B cell (primary cell): ENCODE data around the gene MYDGF. TPM values are rescaled to one million over a fixed set of nuclear protein-coding genes. Genes with fewer than 3 reads are reported as not detected.

ENCODE experiments used
- ATAC-seq: fragments of 200-7000 bp; cut with Tn5 transposase; one replicate; pipeline ENCODE4 v1.10.0; 2021; ENCODE audit warnings: low read depth, mild to moderate bottlenecking, moderate number of reproducible peaks, moderate library complexity
- CTCF ChIA-PET: fragments of 350-600 bp; sonication (Branson Sonifier 250); formaldehyde crosslinking; loops from one replicate; lab custom pipeline; 2021; ENCODE audit warnings: antibody characterized with exemption, inconsistent platforms; lab: Charles Lee
- POLR2A ChIA-PET: fragments of 350-600 bp; sonication (Branson Sonifier 250); formaldehyde crosslinking; loops from one replicate; lab custom pipeline; 2021; ENCODE audit warnings: antibody characterized with exemption; lab: Charles Lee
- DNase-seq: peaks from one replicate; pipeline ENCODE4 v3.0.0; 2013
- H2AFZ ChIP-seq: 2 replicates; pipeline ENCODE4 v1.6.1; 2012; ENCODE audit warnings: mild to moderate bottlenecking, low read depth, low read length; ENCODE audit not compliant: insufficient read depth, poor library complexity, severe bottlenecking
- H3K27ac ChIP-seq, 2 donors: 1 replicate in 1 of 2; 2 replicates in 1 of 2; pipeline ENCODE4 v1.5.1; 2012 to 2013; ENCODE audit warnings: low read length in 2 of 2, mild to moderate bottlenecking in 2 of 2, moderate library complexity in 1 of 2
- H3K27me3 ChIP-seq, 4 experiments: fragments of 200-600 bp in 1 of 4; sonication (generic) in 1 of 4; replicated peaks in 1 of 4; 1 replicate in 2 of 4; 2 replicates in 2 of 4; pipeline versions ENCODE4 v1.6.1 to v1.7.0; 2013 to 2016; ENCODE audit warnings: low read length in 3 of 4, mild to moderate bottlenecking in 2 of 4, mixed read lengths in 1 of 4, moderate library complexity in 1 of 4; ENCODE audit not compliant: insufficient read depth in 4 of 4, control insufficient read depth in 3 of 4; ENCODE audit errors: control extremely low read depth in 1 of 4
- H3K36me3 ChIP-seq, 2 experiments: replicated peaks in 1 of 2; 1 replicate in 1 of 2; 2 replicates in 1 of 2; pipeline versions ENCODE4 v1.6.1 to v1.7.1; 2013; ENCODE audit warnings: low read length in 1 of 2; ENCODE audit not compliant: insufficient read depth in 2 of 2, control insufficient read depth in 1 of 2; ENCODE audit errors: control extremely low read depth in 1 of 2, extremely low read depth in 1 of 2
- H3K4me1 ChIP-seq, 2 donors: fragments of 200-600 bp in 1 of 2; sonication (generic) in 1 of 2; 1 replicate in 1 of 2; 2 replicates in 1 of 2; pipeline versions ENCODE4 v1.5.1 to v1.6.1; 2013 to 2017; ENCODE audit warnings: low read length in 2 of 2; ENCODE audit not compliant: control insufficient read depth in 2 of 2, insufficient read depth in 2 of 2
- H3K4me2 ChIP-seq: replicated peaks from 2 replicates; pipeline ENCODE3; 2012; ENCODE audit warnings: mild to moderate bottlenecking, low read depth, low read length; ENCODE audit not compliant: poor library complexity, severe bottlenecking
- H3K4me3 ChIP-seq, 5 experiments: fragments of 200-600 bp in 1 of 5; sonication (generic) in 1 of 5; 1 replicate in 3 of 5; 2 replicates in 2 of 5; pipeline versions ENCODE4 v1.5.1 to v1.7.0; 2011 to 2016; ENCODE audit warnings: low read length in 4 of 5, mild to moderate bottlenecking in 4 of 5, low read depth in 2 of 5, control low read depth in 1 of 5, moderate library complexity in 1 of 5; ENCODE audit not compliant: insufficient read depth in 1 of 5; ENCODE audit errors: control extremely low read depth in 1 of 5, extremely low read depth in 1 of 5
- H3K79me2 ChIP-seq: fragments of 200-600 bp; sonication (generic); one replicate; pipeline ENCODE4 v1.6.0; 2016; ENCODE audit warnings: low read length; ENCODE audit not compliant: control insufficient read depth, insufficient read depth
- H3K9ac ChIP-seq: fragments of 200-600 bp; sonication (generic); 2 replicates; pipeline ENCODE4 v1.6.1; 2017; ENCODE audit warnings: mild to moderate bottlenecking, low read length, moderate library complexity
- H3K9me3 ChIP-seq, 3 donors: one replicate each; pipeline versions ENCODE4 v1.6.1 to v1.7.1; 2013; ENCODE audit warnings: low read length in 2 of 3; ENCODE audit not compliant: control insufficient read depth in 2 of 3, insufficient read depth in 1 of 3; ENCODE audit errors: control extremely low read depth in 1 of 3
- H4K20me1 ChIP-seq: 2 replicates; pipeline ENCODE4 v1.6.0; 2012; ENCODE audit warnings: mild to moderate bottlenecking, low read length; ENCODE audit not compliant: insufficient read depth, control insufficient read depth, poor library complexity, severe bottlenecking
- H3K27ac Mint-ChIP-seq: one replicate; pipeline ENCODE4 v1.8.0; 2021; ENCODE audit warnings: mixed read lengths
- H3K27me3 Mint-ChIP-seq: one replicate; pipeline ENCODE4 v1.8.0; 2021; ENCODE audit warnings: mixed read lengths
- H3K4me1 Mint-ChIP-seq: one replicate; pipeline ENCODE4 v1.8.0; 2021; ENCODE audit warnings: mixed read lengths
- H3K4me3 Mint-ChIP-seq: one replicate; pipeline ENCODE4 v1.8.0; 2021; ENCODE audit warnings: mixed read lengths
- H3K9me3 Mint-ChIP-seq: one replicate; pipeline ENCODE4 v1.8.0; 2022; ENCODE audit warnings: mixed read lengths; ENCODE audit not compliant: insufficient read depth
- CTCF ChIP-seq: fragments of 200-600 bp; IDR thresholded peaks from one replicate; pipeline ENCODE4 v1.8.0; 2022; ENCODE audit warnings: antibody characterized with exemption, mild to moderate bottlenecking
- EZH2 ChIP-seq: IDR thresholded peaks from 2 replicates; pipeline ENCODE4 v1.6.1; 2012; ENCODE audit warnings: borderline replicate concordance, low read depth, mild to moderate bottlenecking, moderate library complexity, low read length; ENCODE audit not compliant: insufficient read depth, poor library complexity, severe bottlenecking
- WGBS: methylation state at CpG from one replicate; pipeline ENCODE4 v1.1.5; 2013; ENCODE audit warnings: missing lambda C conversion rate; ENCODE audit not compliant: insufficient coverage; 5-methylcytosine and 5-hydroxymethylcytosine counted together
- intact Hi-C: fragments of 100-400 bp; cut with micrococcal nuclease; formaldehyde crosslinking; loops from one replicate; pipeline ENCODE4 v1.10.0; 2022
- polyA plus RNA-seq: library from polyadenylated mRNA; depleted of rRNA; stranded (reverse); fragments of >200 nt; gene quantifications from 2 replicates; pipeline ENCODE4 v1.2.3, GENCODE V29; 2012
- total RNA-seq, 2 donors: library from RNA; stranded (reverse); fragments of 120-200 nt in 1 of 2; gene quantifications; 1 replicate in 1 of 2; 2 replicates in 1 of 2; pipeline versions ENCODE4 v1.2.3 to v1.2.4, GENCODE V29; 2013 to 2022

MYDGF gene
- total and polyA plus RNA-seq, 2 donors (not counting 1 experiment from before 2014, with no cell fraction given): 21.2 to 42.3 TPM

GRCh38 chr19:4709440-4710280, 39.5 kb upstream of the MYDGF start:
- Histone ChIP-seq H3K4me3 (no peak overlapping the region), H3K27ac (no peak overlapping the region)
- H3K27ac Mint-ChIP-seq: no peak overlapping the region

More at GRCh38 chr19:4709440-4710280, 39.5 kb upstream of the MYDGF start:
- H3K9me3 ChIP-seq: peaks cover 0 to 4% (median 0%) of the 10 kb centered on the region in 3 donors
- 89% methylated on average over 19 of the region's 20 CpGs for WGBS
- Mint-ChIP-seq H3K27me3 (no peaks in the 10 kb centered on the region), H3K4me1 (no peaks in the 10 kb centered on the region), H3K9me3 (no peaks in the 10 kb centered on the region), H3K4me3 (no peak overlapping the region)
- H3K4me1 ChIP-seq: no peaks in the 10 kb centered on the region
- H3K79me2 ChIP-seq: peaks cover 14% of the 10 kb centered on the region
- H3K4me2 ChIP-seq: no peak overlapping the region
- intact Hi-C loops: no loop called here
- no peak overlapping the region for H2AFZ ChIP-seq
- no peaks in the 10 kb centered on the region for H3K27me3 ChIP-seq
- TF ChIP-seq CTCF: no peak
- TF ChIP-seq EZH2: no peak
- peaks cover 0 to 47% of the 10 kb centered on the region in 2 experiments for H3K36me3 ChIP-seq
- POLR2A ChIA-PET: no interaction called here
- DNase-seq (no peak), ATAC-seq (no peak)
- peaks cover 12% of the 10 kb centered on the region for H4K20me1 ChIP-seq
- CTCF ChIA-PET: no interaction called here
- H3K9ac ChIP-seq: no peak overlapping the region
